ENCODE results near the gene POLR2A. TPM values are rescaled to one million over a fixed set of nuclear protein-coding genes. Genes with fewer than 3 reads are reported as not detected.

POLR2A gene
- total RNA-seq, 1 donor from 2014 or later: 204 TPM

DNA sequence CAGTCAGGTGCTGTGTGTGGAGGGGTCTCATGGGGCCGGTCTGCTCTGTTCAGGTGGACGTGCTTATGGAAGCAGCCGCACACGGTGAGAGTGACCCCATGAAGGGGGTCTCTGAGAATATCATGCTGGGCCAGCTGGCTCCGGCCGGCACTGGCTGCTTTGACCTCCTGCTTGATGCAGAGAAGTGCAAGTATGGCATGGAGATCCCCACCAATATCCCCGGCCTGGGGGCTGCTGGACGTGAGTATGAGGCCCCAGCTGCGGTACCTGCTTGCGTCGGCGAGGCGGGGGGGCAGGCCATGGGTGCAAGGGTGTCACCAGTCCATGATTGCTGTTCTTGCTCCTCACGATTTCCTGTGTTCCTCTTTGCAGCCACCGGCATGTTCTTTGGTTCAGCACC is 27.9 kb downstream of the POLR2A start:
- TF ChIP-seq CTCF (IDR thresholded peaks at IDR 0.05; ENCODE audit: unreplicated experiment): no peak

DNA sequence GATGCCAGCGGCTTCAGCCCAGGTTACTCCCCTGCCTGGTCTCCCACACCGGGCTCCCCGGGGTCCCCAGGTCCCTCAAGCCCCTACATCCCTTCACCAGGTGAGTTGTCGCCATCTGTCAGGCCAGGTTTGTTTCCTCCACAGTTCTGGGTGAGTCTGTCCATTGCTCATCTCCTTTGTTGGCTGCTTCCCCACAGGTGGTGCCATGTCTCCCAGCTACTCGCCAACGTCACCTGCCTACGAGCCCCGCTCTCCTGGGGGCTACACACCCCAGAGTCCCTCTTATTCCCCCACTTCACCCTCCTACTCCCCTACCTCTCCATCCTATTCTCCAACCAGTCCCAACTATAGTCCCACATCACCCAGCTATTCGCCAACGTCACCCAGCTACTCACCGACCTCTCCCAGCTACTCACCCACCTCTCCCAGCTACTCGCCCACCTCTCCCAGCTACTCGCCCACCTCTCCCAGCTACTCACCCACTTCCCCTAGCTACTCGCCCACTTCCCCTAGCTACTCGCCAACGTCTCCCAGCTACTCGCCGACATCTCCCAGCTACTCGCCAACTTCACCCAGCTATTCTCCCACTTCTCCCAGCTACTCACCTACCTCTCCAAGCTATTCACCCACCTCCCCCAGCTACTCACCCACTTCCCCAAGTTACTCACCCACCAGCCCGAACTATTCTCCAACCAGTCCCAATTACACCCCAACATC is 28.8 kb downstream of the POLR2A start:
- no peaks in the 10 kb centered on the region for H3K27me3 Mint-ChIP-seq (ENCODE audit: low read depth)
- H3K4me1 Mint-ChIP-seq: peaks cover 4% of the 10 kb centered on the region
- no peak for TF ChIP-seq CTCF (IDR thresholded peaks at IDR 0.05; ENCODE audit: unreplicated experiment)
- no peak overlapping the region for H3K4me3 Mint-ChIP-seq
- no peak for DNase-seq (ENCODE audit: low spot score in 2 of 2, unreplicated experiment in 2 of 2)
- no peaks in the 10 kb centered on the region for H3K9me3 Mint-ChIP-seq
- no peak overlapping the region for H3K27ac Mint-ChIP-seq
- H3K36me3 Mint-ChIP-seq: peaks cover 39% of the 10 kb centered on the region

More for the DNA sequence above, 27.9 kb downstream of the POLR2A start:
- H3K27ac Mint-ChIP-seq: no peak overlapping the region
- H3K27me3 Mint-ChIP-seq (ENCODE audit: low read depth): no peaks in the 10 kb centered on the region
- H3K4me1 Mint-ChIP-seq: peaks cover 4% of the 10 kb centered on the region
- H3K4me3 Mint-ChIP-seq: no peak overlapping the region
- no peak for DNase-seq (ENCODE audit: low spot score in 2 of 2, unreplicated experiment in 2 of 2)
- H3K9me3 Mint-ChIP-seq: no peaks in the 10 kb centered on the region
- peaks cover 43% of the 10 kb centered on the region for H3K36me3 Mint-ChIP-seq

GRCh38 chr17:7513850-7514419 is 29.8 kb downstream of the POLR2A start:
- H3K4me3 Mint-ChIP-seq: no peak overlapping the region
- H3K9me3 Mint-ChIP-seq: no peaks in the 10 kb centered on the region
- no peak for TF ChIP-seq CTCF (IDR thresholded peaks at IDR 0.05; ENCODE audit: unreplicated experiment)
- H3K27ac Mint-ChIP-seq: peak overlapping the region; percentile 90
- peaks cover 4% of the 10 kb centered on the region for H3K4me1 Mint-ChIP-seq
- DNase-seq (ENCODE audit: low spot score in 2 of 2, unreplicated experiment in 2 of 2): no peak
- H3K36me3 Mint-ChIP-seq: peaks cover 31% of the 10 kb centered on the region
- H3K27me3 Mint-ChIP-seq (ENCODE audit: low read depth): no peaks in the 10 kb centered on the region

- Mint-ChIP-seq H3K4me1 (peaks cover 4% of the 10 kb centered on the region), H3K27ac (peak overlapping the region; percentile 34)
- no peak for DNase-seq (ENCODE audit: low spot score in 2 of 2, unreplicated experiment in 2 of 2)
These were observed 31.9 kb downstream of the POLR2A start for GRCh38 chr17:7515911-7516610.

DNA sequence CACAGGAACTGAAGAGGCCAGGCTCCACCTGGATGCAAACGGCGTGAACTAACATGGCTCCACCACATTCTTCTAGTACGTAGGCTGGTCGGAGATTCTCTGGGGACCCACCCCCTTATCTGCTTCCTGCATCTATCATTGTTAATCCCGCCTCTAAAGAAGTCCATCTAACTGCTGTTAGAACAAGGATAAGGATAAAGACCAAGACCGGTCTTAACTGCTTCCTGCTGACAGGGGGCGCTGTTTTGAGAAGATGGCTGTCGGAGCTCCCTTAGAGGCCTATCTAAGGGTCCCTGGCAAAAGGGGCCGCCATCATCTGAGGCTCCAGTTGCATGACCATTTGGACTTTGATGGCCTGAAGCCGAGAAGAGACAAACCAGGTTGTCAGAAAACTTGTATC is 38.9 kb downstream of the POLR2A start:
- Mint-ChIP-seq H3K36me3 (peaks cover 3% of the 10 kb centered on the region), H3K4me1 (no peaks in the 10 kb centered on the region), H3K9me3 (peaks cover 9% of the 10 kb centered on the region), H3K4me3 (no peak overlapping the region), H3K27ac (no peak overlapping the region), H3K27me3 (ENCODE audit: low read depth) (no peaks in the 10 kb centered on the region)
- no peak for DNase-seq (ENCODE audit: low spot score in 2 of 2, unreplicated experiment in 2 of 2)
- no peak for TF ChIP-seq CTCF (IDR thresholded peaks at IDR 0.05; ENCODE audit: unreplicated experiment)

More at GRCh38 chr17:7515911-7516610, 31.9 kb downstream of the POLR2A start:
- Mint-ChIP-seq H3K9me3 (no peaks in the 10 kb centered on the region), H3K4me3 (no peak overlapping the region), H3K27me3 (ENCODE audit: low read depth) (no peaks in the 10 kb centered on the region), H3K36me3 (peaks cover 16% of the 10 kb centered on the region)
- no peak for TF ChIP-seq CTCF (IDR thresholded peaks at IDR 0.05; ENCODE audit: unreplicated experiment)

All from mesothelial cell of epicardium (in vitro differentiated cells).